Measurements from ENCODE around the gene ZNF22.

DNA sequence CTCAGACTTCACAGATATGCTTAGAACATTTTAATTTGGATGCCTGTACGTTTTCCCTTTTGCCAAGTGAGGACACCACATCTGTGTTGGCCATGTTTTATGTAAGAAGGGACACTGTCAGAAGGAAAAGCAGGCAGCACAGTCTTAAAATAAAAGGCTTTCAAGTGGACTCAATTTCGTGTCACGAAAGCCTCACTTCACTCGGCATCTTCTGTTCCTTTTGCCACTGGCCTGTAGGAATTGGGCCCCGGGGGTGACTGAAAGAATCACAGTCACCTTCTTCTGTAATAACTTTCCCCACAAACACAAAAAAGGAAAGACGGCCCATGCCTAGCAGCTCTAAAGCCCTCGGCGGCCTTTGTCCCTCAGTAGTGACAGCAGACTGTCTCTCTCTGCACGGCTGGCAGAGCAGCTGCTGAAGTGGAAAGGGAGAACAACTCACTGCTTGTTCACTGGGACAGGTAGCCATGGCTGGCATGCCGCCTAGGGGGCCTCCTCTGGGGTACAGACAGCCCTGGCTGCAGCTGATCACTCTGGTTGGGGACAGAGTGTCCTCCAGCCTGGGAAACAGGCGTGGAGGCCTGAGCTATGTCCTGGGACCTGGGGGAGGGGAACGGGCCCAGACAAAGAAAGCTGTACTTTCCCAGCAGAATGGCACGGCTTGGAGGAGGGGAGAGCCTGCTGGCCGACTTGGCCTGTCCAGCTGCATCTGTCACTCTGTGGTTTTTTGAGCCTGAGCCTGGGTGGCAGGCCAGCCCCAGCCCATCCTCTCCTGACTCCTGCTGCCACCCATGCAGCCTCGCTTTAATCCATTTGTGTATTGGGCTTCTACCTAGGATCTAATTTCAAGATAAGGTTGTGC is 36.7 kb upstream of the ZNF22 start:
- TF ChIP-seq POLR2AphosphoS5 (IDR thresholded peaks at IDR 0.05; ENCODE audit: low read depth, low read length), result no peak
- TF ChIP-seq, protein P1, sequence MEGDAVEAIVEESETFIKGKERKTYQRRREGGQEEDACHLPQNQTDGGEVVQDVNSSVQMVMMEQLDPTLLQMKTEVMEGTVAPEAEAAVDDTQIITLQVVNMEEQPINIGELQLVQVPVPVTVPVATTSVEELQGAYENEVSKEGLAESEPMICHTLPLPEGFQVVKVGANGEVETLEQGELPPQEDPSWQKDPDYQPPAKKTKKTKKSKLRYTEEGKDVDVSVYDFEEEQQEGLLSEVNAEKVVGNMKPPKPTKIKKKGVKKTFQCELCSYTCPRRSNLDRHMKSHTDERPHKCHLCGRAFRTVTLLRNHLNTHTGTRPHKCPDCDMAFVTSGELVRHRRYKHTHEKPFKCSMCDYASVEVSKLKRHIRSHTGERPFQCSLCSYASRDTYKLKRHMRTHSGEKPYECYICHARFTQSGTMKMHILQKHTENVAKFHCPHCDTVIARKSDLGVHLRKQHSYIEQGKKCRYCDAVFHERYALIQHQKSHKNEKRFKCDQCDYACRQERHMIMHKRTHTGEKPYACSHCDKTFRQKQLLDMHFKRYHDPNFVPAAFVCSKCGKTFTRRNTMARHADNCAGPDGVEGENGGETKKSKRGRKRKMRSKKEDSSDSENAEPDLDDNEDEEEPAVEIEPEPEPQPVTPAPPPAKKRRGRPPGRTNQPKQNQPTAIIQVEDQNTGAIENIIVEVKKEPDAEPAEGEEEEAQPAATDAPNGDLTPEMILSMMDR (IDR thresholded peaks at IDR 0.05), result peak; percentile 28
